ENCODE measurements around the gene MT1A.

The MT1A gene

DNA sequence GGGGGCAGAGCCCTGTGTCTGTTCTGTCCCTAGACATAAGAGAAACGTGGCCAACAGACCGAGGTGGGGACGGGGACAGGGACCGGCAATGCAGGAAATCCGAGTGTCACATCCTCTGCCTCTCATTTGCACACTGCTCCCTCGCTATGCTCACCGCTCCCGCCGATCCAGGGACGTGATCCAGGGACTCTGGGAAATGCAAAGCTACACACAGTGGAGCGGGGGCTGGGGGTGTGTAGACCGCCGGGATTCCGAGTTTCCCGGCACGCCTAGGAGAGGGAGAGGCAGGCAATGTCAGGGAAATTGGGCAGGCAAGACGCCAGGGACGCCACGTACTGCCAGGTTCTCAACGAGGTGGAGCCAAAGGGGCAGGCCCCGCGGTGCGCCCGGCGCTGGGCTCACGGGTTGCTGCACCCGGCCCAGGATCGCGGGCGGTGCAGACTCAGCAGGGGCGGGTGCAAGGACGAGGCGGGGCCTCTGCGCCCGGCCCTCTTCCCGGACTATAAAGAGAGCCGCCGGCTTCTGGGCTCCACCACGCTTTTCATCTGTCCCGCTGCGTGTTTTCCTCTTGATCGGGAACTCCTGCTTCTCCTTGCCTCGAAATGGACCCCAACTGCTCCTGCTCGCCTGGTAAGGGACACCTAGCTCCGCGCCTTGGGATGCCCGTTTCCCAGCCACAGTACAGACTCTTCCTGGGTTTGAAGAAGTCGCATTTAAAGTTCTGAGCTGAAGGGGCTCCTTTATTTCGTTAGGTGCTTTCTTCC is 43.7 kb downstream of the MT1A start, which contains the start of gene MT1X:
MT1X (plus strand) TSS at position 532 of the 764 bp plus-strand sequence; CDS start at position 603, 71 bp downstream.
- peak; percentile 93 for DNase-seq (ENCODE audit: low spot score)

DNA sequence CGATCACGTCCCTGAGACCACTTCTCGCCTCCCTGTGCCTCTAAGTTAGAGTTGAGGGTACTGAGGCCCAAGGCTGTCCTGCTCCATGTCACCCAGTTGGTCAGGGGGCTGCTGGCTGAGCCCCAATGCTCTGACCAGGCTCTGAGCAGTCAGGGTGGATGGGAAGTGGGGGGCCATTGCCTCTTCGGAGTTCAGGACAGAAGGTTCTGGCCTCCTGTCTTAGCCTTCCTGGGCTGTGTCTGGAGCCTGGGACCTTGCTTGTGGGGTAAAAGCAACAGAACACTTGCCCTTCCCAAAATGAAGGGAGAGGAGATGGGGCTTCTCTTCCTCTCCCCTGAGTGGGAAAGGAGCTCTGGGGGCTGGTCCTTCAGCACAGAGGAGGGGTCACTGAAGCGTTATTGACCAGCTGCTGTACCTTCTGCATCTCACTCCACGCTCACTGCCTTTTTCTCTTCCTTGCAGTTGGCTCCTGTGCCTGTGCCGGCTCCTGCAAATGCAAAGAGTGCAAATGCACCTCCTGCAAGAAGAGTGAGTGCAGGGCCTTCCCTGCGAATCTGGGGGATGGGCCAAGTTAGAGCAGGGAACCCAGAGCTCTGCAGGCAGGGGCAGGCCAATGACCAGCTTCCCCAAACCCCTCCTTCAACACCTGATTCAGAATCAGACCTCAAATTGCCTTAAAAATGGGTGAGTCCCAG is 44.4 kb downstream of the MT1A start:
- DNase-seq (ENCODE audit: low spot score) = no peak

DNA sequence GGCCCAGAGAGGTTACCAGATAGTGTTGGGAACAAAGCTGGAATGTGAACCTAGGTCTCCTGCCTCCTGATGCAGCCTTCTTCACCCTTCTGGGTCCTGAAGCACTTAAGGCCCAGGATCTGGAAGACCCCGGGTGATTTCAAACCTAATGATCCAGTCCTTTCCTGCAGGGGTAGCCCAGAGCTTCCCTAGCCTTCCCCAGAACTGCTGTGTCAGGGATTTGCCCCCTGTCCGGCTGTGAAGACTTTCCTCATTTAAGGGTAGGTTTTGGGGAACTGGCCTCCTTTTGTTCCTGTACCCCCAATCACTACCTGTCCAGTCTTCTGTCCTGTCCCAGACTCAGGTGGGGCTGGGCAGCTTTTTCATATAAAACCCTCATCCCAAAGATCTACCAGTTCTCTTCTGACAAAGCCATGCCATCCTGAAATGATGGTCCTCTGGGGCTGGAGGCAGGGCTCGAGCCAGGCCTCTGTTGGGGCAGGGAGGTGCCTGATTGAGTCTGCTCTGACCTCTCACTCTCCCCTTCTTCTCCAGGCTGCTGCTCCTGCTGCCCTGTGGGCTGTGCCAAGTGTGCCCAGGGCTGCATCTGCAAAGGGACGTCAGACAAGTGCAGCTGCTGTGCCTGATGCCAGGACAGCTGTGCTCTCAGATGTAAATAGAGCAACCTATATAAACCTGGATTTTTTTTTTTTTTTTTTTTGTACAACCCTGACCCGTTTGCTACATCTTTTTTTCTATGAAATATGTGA is 45.1 kb downstream of the MT1A start:
- DNase-seq (ENCODE audit: low spot score) = no peak

DNA sequence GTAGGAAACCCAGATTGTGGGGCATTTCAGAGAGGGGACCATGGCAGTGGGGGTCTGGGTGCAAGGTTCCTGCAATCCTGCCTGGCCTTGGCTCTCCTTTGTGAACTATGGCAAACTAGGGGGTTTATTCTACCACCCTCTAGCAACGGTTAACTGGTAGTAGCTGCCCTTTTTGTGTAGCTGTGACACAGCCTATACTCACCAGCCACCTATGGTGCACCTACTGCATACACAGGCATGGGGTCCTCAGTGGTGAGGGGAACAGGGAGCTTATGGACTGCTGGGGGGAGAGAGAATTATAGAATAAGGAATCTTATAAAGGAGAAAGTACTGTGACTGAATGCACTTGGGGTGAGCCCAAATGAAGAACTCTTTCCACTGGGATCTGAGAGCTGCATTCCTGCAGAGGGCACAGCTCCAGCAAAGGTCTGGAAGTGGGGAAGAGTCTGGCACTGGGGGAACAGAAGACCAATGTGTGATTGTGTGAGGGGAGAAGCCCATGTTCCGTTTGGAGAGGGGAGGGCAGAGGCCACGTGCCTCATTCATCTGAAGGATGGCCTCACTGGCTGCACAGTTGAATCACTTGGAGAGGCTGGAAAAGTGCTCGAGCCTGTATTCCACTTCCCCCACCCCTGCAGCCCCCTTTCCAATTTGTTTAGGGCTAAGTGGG is 45.9 kb downstream of the MT1A start:
- DNase-seq (ENCODE audit: low spot score) = no peak

DNA sequence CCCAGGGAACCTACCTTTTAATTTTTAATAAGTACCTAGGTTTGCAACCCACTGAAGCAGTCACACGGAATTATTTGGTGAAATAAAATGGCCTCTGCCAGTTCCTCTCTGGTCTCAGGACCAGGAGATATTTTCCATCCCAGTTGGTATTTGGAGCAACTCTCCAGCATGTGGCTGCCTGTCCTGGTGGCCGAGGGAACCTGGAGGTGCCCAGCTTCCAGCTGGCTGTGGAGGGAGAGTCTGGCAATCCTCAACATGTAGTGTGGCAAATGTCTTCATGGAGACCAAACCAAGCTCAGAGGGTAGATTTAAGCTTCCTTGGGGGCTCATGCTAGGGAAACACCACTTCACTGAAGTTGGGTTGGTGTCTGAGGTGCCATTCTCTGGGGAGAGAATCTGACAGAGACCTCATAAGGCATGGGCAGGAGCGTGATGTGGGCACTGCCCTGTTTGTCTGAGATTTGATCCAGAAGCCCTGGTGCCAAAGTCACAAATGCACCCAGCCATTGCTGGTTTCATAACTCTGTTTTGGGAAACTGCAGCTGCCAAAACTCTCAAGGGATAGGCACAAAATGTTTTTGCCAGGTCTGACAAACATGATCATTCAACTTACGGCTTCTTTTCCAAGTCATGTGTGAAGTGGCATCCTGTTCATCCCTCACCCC is 46.6 kb downstream of the MT1A start:
- DNase-seq (ENCODE audit: low spot score) = no peak

DNA sequence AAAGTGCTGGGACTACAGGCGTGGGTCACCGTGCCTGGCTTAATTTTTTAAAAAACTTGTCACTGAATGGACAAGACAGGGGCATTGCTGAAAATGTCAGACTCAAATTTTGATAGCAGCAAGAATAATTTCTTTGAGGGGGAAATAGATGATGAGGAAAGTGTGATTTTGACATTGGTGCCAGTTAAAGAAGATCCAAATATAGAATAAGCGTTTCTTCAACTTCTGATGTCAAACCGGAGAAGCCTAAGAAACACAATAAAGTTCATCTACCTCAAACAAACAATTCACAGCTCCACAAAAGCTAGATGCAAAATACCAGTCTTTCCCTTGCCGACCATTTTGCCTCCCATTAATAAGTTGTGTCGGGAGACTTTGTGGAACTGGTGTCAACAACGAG is 48.3 kb downstream of the MT1A start:
- DNase-seq (ENCODE audit: low spot score) = no peak

DNA sequence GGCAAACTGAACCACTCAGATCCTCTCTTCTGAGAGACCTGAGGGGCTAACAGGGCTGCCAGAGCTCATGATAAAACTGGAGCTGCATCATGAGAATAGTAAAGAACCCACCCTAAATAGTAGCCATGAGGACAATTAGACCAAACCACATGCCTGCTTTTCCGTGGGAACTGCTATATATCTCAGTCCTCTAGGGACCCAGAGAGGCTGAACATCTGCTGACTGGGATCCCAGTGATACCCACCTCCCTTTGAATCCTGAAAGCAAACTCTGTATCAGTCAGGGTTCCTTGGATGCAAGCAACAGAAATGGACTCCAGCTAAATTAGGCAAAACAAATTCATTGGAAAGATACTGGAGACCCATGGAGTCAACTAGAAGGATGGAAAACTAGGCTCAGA is 50.3 kb downstream of the MT1A start:
- DNase-seq (ENCODE audit: low spot score) = no peak

DNA sequence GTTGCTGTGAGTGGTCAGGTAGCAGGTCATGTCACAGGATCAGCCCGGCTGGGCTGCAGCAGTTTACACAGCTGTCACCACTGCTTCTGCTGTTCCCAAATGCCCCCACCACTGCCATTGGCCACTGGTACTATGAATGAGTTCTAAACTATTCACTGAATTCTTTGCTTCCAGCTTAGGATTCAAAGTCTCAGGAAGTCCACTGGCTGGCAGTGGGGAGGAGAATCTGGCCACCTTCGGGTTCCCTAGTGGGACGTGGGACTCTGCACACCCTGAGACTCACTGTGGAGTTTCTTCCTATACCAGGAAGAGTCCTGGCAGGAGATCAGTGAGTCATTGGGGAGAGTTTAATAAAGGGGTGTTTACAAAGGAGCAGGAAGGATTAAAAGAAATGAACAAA is 50.7 kb downstream of the MT1A start:
- peak; percentile 22 for DNase-seq (ENCODE audit: low spot score)
